Fibroblast of the aortic adventitia (primary cell): ENCODE measurements around the gene TBRG1. TPM values are rescaled to one million over a fixed set of nuclear protein-coding genes. Genes with fewer than 3 reads are reported as not detected.

Experiments used
- DNase-seq: peaks from one replicate; pipeline ENCODE4 v3.0.0-alpha.2; 2010; ENCODE audit warnings: low read depth
- H3K4me3 ChIP-seq: 2 replicates; pipeline ENCODE4 v1.5.1; 2011; ENCODE audit warnings: low read depth, mild to moderate bottlenecking, control low read depth, low read length, moderate library complexity
- CTCF ChIP-seq: IDR thresholded peaks from 2 replicates; pipeline ENCODE4 v1.5.1; 2011; ENCODE audit warnings: mild to moderate bottlenecking, low read length, control low read depth, inconsistent platforms; ENCODE audit not compliant: insufficient read depth
- total RNA-seq: library from RNA; depleted of rRNA; stranded (reverse); fragments of >200 nt; gene quantifications from 2 replicates; pipeline ENCODE4 v1.2.3, GENCODE V29; 2012; ENCODE audit warnings: low replicate concordance

Gene TBRG1
- total RNA-seq, 1 donor: 31.2 TPM

GRCh38 chr11:124657904-124658303 is 35.2 kb downstream of the TBRG1 start:
- DNase-seq: no peak
- TF ChIP-seq CTCF: no peak
- H3K4me3 ChIP-seq: no peak overlapping the region

- DNase-seq: no peak
Observed at GRCh38 chr11:124658501-124658900, 35.8 kb downstream of the TBRG1 start.

GRCh38 chr11:124658986-124659385 is 36.3 kb downstream of the TBRG1 start:
- DNase-seq: no peak
- TF ChIP-seq CTCF: no peak
- no peak overlapping the region for H3K4me3 ChIP-seq

More at GRCh38 chr11:124658501-124658900, 35.8 kb downstream of the TBRG1 start:
- TF ChIP-seq CTCF: no peak
- no peak overlapping the region for H3K4me3 ChIP-seq

GRCh38 chr11:124661553-124661952 is 38.9 kb downstream of the TBRG1 start:
- no peak overlapping the region for H3K4me3 ChIP-seq
- TF ChIP-seq CTCF: no peak
- no peak for DNase-seq

GRCh38 chr11:124662106-124662505 is 39.4 kb downstream of the TBRG1 start:
- H3K4me3 ChIP-seq: no peak overlapping the region
- no peak for TF ChIP-seq CTCF
- DNase-seq: no peak

- no peak overlapping the region for H3K4me3 ChIP-seq
- DNase-seq: no peak
- TF ChIP-seq CTCF: no peak
Observed at GRCh38 chr11:124663861-124664260, 41.2 kb downstream of the TBRG1 start.

GRCh38 chr11:124667601-124668000 is 44.9 kb downstream of the TBRG1 start:
- no peak overlapping the region for H3K4me3 ChIP-seq
- DNase-seq: no peak
- no peak for TF ChIP-seq CTCF
